Lower leg skin (tissue), 4 donors: ENCODE data around the gene BIRC5. TPM values are rescaled to one million over a fixed set of nuclear protein-coding genes. Genes with fewer than 3 reads are reported as not detected.

Experiments used
- DNase-seq, 2 donors: peaks; one replicate each; pipeline ENCODE4 v3.0.0-alpha.2; 2019; ENCODE audit warnings: low spot score in 2 of 2
- H3K4me3 ChIP-seq: fragments of 200-600 bp; sonication (generic); 2 replicates; pipeline ENCODE4 v1.5.1; 2017; ENCODE audit warnings: mild to moderate bottlenecking, low read depth; ENCODE audit not compliant: poor library complexity, severe bottlenecking
- CTCF ChIP-seq, 3 donors: fragments of 450-650 bp; IDR thresholded peaks; one replicate each; pipeline ENCODE4 v1.5.1; 2016; ENCODE audit warnings: antibody characterized with exemption in 3 of 3, mild to moderate bottlenecking in 3 of 3, moderate library complexity in 2 of 3
- POLR2A ChIP-seq, 2 donors: fragments of 450-650 bp; IDR thresholded peaks; one replicate each; pipeline ENCODE4 v1.6.1; 2016 to 2017; ENCODE audit warnings: antibody characterized with exemption in 2 of 2, mild to moderate bottlenecking in 1 of 2, moderate library complexity in 1 of 2
- WGBS, 2 donors: methylation state at CpG; one replicate each; pipeline ENCODE4 v1.1.5; 2018; 5-methylcytosine and 5-hydroxymethylcytosine counted together
- intact Hi-C: fragments of 100-400 bp; cut with DNase I; formaldehyde crosslinking; loops from one replicate; pipeline ENCODE4 v1.15.0; 2023; ENCODE audit warnings: low total_unique reads
- total RNA-seq, 4 donors: library from RNA; depleted of rRNA; stranded (reverse); fragments of >200 nt; gene quantifications; one replicate each; pipeline ENCODE4 v1.1.0, GENCODE V29; 2016

BIRC5 gene
- total RNA-seq, 4 donors from 2014 or later: 1.8 to 6.7 (median 3.9) TPM

DNA sequence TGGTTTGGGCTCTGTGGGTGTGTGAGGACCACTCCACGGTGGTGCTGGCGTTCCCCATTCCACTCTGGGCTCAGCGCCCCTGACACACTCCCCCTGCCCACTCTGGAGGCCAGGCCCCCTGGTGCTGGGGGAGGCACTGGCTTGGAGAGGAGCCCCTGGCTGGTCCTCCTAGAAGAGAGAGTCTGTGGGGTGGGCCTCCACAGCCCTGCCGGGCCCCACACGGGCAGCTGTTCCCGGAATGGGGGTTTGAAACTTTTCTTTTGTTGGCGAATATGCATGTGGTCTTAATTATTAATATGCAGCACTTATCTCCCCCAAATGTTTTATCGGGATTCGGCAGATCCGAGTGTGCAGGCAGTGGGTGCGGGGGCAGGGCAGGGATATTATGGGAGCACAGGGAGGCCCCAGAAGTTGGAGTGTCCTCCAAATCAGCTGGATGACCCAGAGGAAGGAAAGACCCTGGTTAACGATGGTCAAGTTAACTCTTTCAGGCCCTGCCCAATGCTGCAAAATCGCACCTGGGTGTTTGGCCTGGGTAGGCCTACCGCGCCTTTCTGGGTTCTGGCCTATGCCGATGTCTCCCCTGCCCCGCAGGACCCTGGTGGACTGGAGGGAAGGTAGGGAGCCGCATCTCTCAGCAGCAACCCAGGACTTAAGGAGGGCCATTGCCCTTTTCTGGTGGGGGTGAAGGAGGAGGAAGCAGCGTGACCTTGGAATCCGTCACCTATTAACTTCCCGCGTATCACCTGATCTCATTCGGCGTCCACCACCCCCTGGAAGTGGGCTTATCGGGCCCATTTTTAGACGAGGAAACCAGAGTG is 53.4 kb downstream of the BIRC5 start:
- TF ChIP-seq POLR2A (IDR thresholded peaks at IDR 0.05) (no peak), CTCF (IDR thresholded peaks at IDR 0.05) (no peak)
- H3K4me3 ChIP-seq: no peak overlapping the region
- no peak for DNase-seq
- intact Hi-C loops: no loop called here
- whole genome bisulfite sequencing, 2 donors: 82 to 88% methylated on average over 26 of the region's 26 CpGs

- 52 to 54% methylated on average over 17 to 23 of the region's 24 CpGs for WGBS, 2 donors
- no peak for DNase-seq
Observed at GRCh38 chr17:78268191-78268874, 54.3 kb downstream of the BIRC5 start.

GRCh38 chr17:78268951-78269905 is 55.2 kb downstream of the BIRC5 start:
- H3K4me3 ChIP-seq: no peak overlapping the region
- 33 to 51% methylated on average over 34 of the region's 34 CpGs for WGBS, 2 donors
- TF ChIP-seq POLR2A (IDR thresholded peaks at IDR 0.05) (no peak), CTCF (IDR thresholded peaks at IDR 0.05) (no peak)
- intact Hi-C loops: no loop called here
- no peak for DNase-seq

More at GRCh38 chr17:78268191-78268874, 54.3 kb downstream of the BIRC5 start:
- intact Hi-C loops: no loop called here
- no peak overlapping the region for H3K4me3 ChIP-seq
- TF ChIP-seq POLR2A (IDR thresholded peaks at IDR 0.05): no peak
- TF ChIP-seq CTCF (IDR thresholded peaks at IDR 0.05): no peak

- no peak overlapping the region for H3K4me3 ChIP-seq
- DNase-seq: no peak
- intact Hi-C loops: no loop called here
- 74 to 82% methylated on average over 8 of the region's 8 CpGs for WGBS, 2 donors
- no peak for TF ChIP-seq CTCF (IDR thresholded peaks at IDR 0.05)
- TF ChIP-seq POLR2A (IDR thresholded peaks at IDR 0.05): no peak
Observed at GRCh38 chr17:78269955-78270381, 55.9 kb downstream of the BIRC5 start.

DNA sequence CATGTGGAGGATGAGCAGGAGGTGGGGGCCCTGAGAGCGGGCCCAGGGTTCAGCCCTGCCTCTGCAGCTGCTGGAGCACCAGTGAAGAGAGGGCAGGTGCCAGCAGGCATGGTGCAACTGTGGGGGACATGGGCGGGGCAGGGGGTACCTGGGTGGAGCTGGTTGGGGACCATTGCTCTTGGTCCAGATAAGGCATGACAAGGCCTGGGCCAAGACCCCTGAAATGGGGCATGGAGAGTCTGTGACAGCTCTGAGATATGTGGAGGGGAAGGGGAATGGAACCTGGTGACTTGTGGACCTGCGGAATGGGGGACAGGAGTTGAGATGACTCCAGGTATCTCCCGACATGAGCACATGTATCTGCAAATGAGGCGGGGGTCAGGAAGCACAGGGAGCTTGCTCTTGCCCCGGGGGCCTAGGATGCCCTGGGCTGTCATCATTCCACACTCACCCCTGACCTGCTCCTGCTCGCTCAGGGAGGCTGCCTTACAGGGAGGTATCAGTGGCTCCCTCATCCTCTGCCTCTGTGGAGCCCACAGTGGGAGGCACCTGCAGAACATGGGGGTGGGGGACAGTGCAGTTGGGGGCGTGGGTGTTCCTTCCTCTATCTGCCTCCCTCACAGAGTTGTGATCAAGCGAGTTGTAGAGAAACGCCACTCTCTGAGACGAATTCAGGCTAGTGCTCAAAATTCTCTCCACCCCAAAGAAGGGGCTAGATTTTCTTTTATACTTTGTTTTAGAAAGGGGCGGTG is 57.5 kb downstream of the BIRC5 start:
- TF ChIP-seq POLR2A (IDR thresholded peaks at IDR 0.05) (no peak), CTCF (IDR thresholded peaks at IDR 0.05) (no peak)
- intact Hi-C loops: no loop called here
- WGBS, 2 donors: 71 to 75% methylated on average over 12 of the region's 12 CpGs
- no peak for DNase-seq
- H3K4me3 ChIP-seq: no peak overlapping the region
